B cell (primary cell): ENCODE data around the gene MRC2. TPM values are rescaled to one million over a fixed set of nuclear protein-coding genes. Genes with fewer than 3 reads are reported as not detected.
A peak's percentile ranks its signal among the peaks of the same experiment; 100 is the strongest.

ENCODE experiments used
- ATAC-seq: fragments of 200-7000 bp; cut with Tn5 transposase; one replicate; pipeline ENCODE4 v1.10.0; 2021; ENCODE audit warnings: low read depth, mild to moderate bottlenecking, moderate number of reproducible peaks, moderate library complexity
- CTCF ChIA-PET: fragments of 350-600 bp; sonication (Branson Sonifier 250); formaldehyde crosslinking; loops from one replicate; lab custom pipeline; 2021; ENCODE audit warnings: antibody characterized with exemption, inconsistent platforms; lab: Charles Lee
- POLR2A ChIA-PET: fragments of 350-600 bp; sonication (Branson Sonifier 250); formaldehyde crosslinking; loops from one replicate; lab custom pipeline; 2021; ENCODE audit warnings: antibody characterized with exemption; lab: Charles Lee
- DNase-seq: peaks from one replicate; pipeline ENCODE4 v3.0.0; 2013
- H2AFZ ChIP-seq: 2 replicates; pipeline ENCODE4 v1.6.1; 2012; ENCODE audit warnings: mild to moderate bottlenecking, low read depth, low read length; ENCODE audit not compliant: insufficient read depth, poor library complexity, severe bottlenecking
- H3K27ac ChIP-seq, 2 donors: 1 replicate in 1 of 2; 2 replicates in 1 of 2; pipeline ENCODE4 v1.5.1; 2012 to 2013; ENCODE audit warnings: low read length in 2 of 2, mild to moderate bottlenecking in 2 of 2, moderate library complexity in 1 of 2
- H3K27me3 ChIP-seq, 4 experiments: fragments of 200-600 bp in 1 of 4; sonication (generic) in 1 of 4; replicated peaks in 1 of 4; 1 replicate in 2 of 4; 2 replicates in 2 of 4; pipeline versions ENCODE4 v1.6.1 to v1.7.0; 2013 to 2016; ENCODE audit warnings: low read length in 3 of 4, mild to moderate bottlenecking in 2 of 4, mixed read lengths in 1 of 4, moderate library complexity in 1 of 4; ENCODE audit not compliant: insufficient read depth in 4 of 4, control insufficient read depth in 3 of 4; ENCODE audit errors: control extremely low read depth in 1 of 4
- H3K36me3 ChIP-seq, 2 experiments: replicated peaks in 1 of 2; 1 replicate in 1 of 2; 2 replicates in 1 of 2; pipeline versions ENCODE4 v1.6.1 to v1.7.1; 2013; ENCODE audit warnings: low read length in 1 of 2; ENCODE audit not compliant: insufficient read depth in 2 of 2, control insufficient read depth in 1 of 2; ENCODE audit errors: control extremely low read depth in 1 of 2, extremely low read depth in 1 of 2
- H3K4me1 ChIP-seq, 2 donors: fragments of 200-600 bp in 1 of 2; sonication (generic) in 1 of 2; 1 replicate in 1 of 2; 2 replicates in 1 of 2; pipeline versions ENCODE4 v1.5.1 to v1.6.1; 2013 to 2017; ENCODE audit warnings: low read length in 2 of 2; ENCODE audit not compliant: control insufficient read depth in 2 of 2, insufficient read depth in 2 of 2
- H3K4me2 ChIP-seq: replicated peaks from 2 replicates; pipeline ENCODE3; 2012; ENCODE audit warnings: mild to moderate bottlenecking, low read depth, low read length; ENCODE audit not compliant: poor library complexity, severe bottlenecking
- H3K4me3 ChIP-seq, 5 experiments: fragments of 200-600 bp in 1 of 5; sonication (generic) in 1 of 5; 1 replicate in 3 of 5; 2 replicates in 2 of 5; pipeline versions ENCODE4 v1.5.1 to v1.7.0; 2011 to 2016; ENCODE audit warnings: low read length in 4 of 5, mild to moderate bottlenecking in 4 of 5, low read depth in 2 of 5, control low read depth in 1 of 5, moderate library complexity in 1 of 5; ENCODE audit not compliant: insufficient read depth in 1 of 5; ENCODE audit errors: control extremely low read depth in 1 of 5, extremely low read depth in 1 of 5
- H3K79me2 ChIP-seq: fragments of 200-600 bp; sonication (generic); one replicate; pipeline ENCODE4 v1.6.0; 2016; ENCODE audit warnings: low read length; ENCODE audit not compliant: control insufficient read depth, insufficient read depth
- H3K9ac ChIP-seq: fragments of 200-600 bp; sonication (generic); 2 replicates; pipeline ENCODE4 v1.6.1; 2017; ENCODE audit warnings: mild to moderate bottlenecking, low read length, moderate library complexity
- H3K9me3 ChIP-seq, 3 donors: one replicate each; pipeline versions ENCODE4 v1.6.1 to v1.7.1; 2013; ENCODE audit warnings: low read length in 2 of 3; ENCODE audit not compliant: control insufficient read depth in 2 of 3, insufficient read depth in 1 of 3; ENCODE audit errors: control extremely low read depth in 1 of 3
- H4K20me1 ChIP-seq: 2 replicates; pipeline ENCODE4 v1.6.0; 2012; ENCODE audit warnings: mild to moderate bottlenecking, low read length; ENCODE audit not compliant: insufficient read depth, control insufficient read depth, poor library complexity, severe bottlenecking
- H3K27ac Mint-ChIP-seq: one replicate; pipeline ENCODE4 v1.8.0; 2021; ENCODE audit warnings: mixed read lengths
- H3K27me3 Mint-ChIP-seq: one replicate; pipeline ENCODE4 v1.8.0; 2021; ENCODE audit warnings: mixed read lengths
- H3K4me1 Mint-ChIP-seq: one replicate; pipeline ENCODE4 v1.8.0; 2021; ENCODE audit warnings: mixed read lengths
- H3K4me3 Mint-ChIP-seq: one replicate; pipeline ENCODE4 v1.8.0; 2021; ENCODE audit warnings: mixed read lengths
- H3K9me3 Mint-ChIP-seq: one replicate; pipeline ENCODE4 v1.8.0; 2022; ENCODE audit warnings: mixed read lengths; ENCODE audit not compliant: insufficient read depth
- EZH2 ChIP-seq: IDR thresholded peaks from 2 replicates; pipeline ENCODE4 v1.6.1; 2012; ENCODE audit warnings: borderline replicate concordance, low read depth, mild to moderate bottlenecking, moderate library complexity, low read length; ENCODE audit not compliant: insufficient read depth, poor library complexity, severe bottlenecking
- WGBS: methylation state at CpG from one replicate; pipeline ENCODE4 v1.1.5; 2013; ENCODE audit warnings: missing lambda C conversion rate; ENCODE audit not compliant: insufficient coverage; 5-methylcytosine and 5-hydroxymethylcytosine counted together
- intact Hi-C: fragments of 100-400 bp; cut with micrococcal nuclease; formaldehyde crosslinking; loops from one replicate; pipeline ENCODE4 v1.10.0; 2022
- polyA plus RNA-seq: library from polyadenylated mRNA; depleted of rRNA; stranded (reverse); fragments of >200 nt; gene quantifications from 2 replicates; pipeline ENCODE4 v1.2.3, GENCODE V29; 2012
- total RNA-seq, 2 donors: library from RNA; stranded (reverse); fragments of 120-200 nt in 1 of 2; gene quantifications; 1 replicate in 1 of 2; 2 replicates in 1 of 2; pipeline versions ENCODE4 v1.2.3 to v1.2.4, GENCODE V29; 2013 to 2022
- TF ChIP-seq, protein P1 (sequence below): fragments of 200-600 bp; IDR thresholded peaks from one replicate; pipeline ENCODE4 v1.8.0; 2022; ENCODE audit warnings: antibody characterized with exemption, mild to moderate bottlenecking

The MRC2 gene
- total and polyA plus RNA-seq, 2 donors (not counting 1 experiment from before 2014, with no cell fraction given), result 0.09 to 0.34 TPM

DNA sequence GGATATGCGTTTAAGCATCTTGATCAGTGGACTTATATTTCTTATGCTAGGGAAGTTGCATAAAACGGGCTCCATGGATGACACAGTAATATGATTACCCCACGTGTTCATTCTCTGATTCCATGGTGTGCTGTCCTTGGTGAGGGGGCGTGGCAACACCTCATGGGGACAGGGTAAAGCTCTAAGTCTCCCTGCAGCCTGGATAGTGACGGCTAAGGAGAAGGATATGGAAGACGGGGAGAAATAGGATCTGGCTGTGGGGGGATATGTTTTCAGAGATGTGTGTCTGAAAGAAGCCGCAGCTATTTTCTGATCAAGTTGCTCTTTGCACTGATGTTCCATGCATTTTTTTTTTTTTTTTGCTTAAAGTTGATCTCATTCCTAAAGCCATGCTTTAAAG is 96.4 kb downstream of the MRC2 start:
- peaks cover 9% of the 10 kb centered on the region for H3K27me3 Mint-ChIP-seq
- Histone ChIP-seq H3K9me3 (peaks cover 0 to 6% (median 0%) of the 10 kb centered on the region in 3 donors), H3K27me3 (no peaks in the 10 kb centered on the region), H3K27ac (peak overlapping the region in 1 of 2 donors; percentile 74), H3K36me3 (no peaks in the 10 kb centered on the region), H4K20me1 (no peaks in the 10 kb centered on the region), H2AFZ (peak overlapping the region; percentile 76), H3K79me2 (no peaks in the 10 kb centered on the region), H3K4me3 (no peak overlapping the region), H3K4me1 (peaks cover 32 to 46% of the 10 kb centered on the region in 2 donors), H3K4me2 (peak overlapping the region; percentile 68), H3K9ac (no peak overlapping the region)
- WGBS, result 83% methylated on average over 4 of the region's 7 CpGs
- ChIA-PET CTCF (interaction anchor here (1.1 kb wide), 1 partner anchor 19 kb away, joined by 6 read pairs; no protein-coding TSS in a partner anchor), POLR2A (interaction anchor here (0.7 kb wide), 1 partner anchor 8 kb away, joined by 4 read pairs; no protein-coding TSS in a partner anchor)
- no peaks in the 10 kb centered on the region for H3K9me3 Mint-ChIP-seq
- TF ChIP-seq, protein P1, sequence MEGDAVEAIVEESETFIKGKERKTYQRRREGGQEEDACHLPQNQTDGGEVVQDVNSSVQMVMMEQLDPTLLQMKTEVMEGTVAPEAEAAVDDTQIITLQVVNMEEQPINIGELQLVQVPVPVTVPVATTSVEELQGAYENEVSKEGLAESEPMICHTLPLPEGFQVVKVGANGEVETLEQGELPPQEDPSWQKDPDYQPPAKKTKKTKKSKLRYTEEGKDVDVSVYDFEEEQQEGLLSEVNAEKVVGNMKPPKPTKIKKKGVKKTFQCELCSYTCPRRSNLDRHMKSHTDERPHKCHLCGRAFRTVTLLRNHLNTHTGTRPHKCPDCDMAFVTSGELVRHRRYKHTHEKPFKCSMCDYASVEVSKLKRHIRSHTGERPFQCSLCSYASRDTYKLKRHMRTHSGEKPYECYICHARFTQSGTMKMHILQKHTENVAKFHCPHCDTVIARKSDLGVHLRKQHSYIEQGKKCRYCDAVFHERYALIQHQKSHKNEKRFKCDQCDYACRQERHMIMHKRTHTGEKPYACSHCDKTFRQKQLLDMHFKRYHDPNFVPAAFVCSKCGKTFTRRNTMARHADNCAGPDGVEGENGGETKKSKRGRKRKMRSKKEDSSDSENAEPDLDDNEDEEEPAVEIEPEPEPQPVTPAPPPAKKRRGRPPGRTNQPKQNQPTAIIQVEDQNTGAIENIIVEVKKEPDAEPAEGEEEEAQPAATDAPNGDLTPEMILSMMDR, result no peak
- TF ChIP-seq EZH2, result no peak
- ATAC-seq (no peak), DNase-seq (no peak)
- H3K4me3 Mint-ChIP-seq, result peak overlapping the region; percentile 82
- intact Hi-C loops, result loop anchor here (5.0 kb wide), 1 partner anchor 243 kb away; the partner anchor contains the start of gene TANC2
- peaks cover 43% of the 10 kb centered on the region for H3K4me1 Mint-ChIP-seq
- H3K27ac Mint-ChIP-seq, result peak overlapping the region; percentile 68

DNA sequence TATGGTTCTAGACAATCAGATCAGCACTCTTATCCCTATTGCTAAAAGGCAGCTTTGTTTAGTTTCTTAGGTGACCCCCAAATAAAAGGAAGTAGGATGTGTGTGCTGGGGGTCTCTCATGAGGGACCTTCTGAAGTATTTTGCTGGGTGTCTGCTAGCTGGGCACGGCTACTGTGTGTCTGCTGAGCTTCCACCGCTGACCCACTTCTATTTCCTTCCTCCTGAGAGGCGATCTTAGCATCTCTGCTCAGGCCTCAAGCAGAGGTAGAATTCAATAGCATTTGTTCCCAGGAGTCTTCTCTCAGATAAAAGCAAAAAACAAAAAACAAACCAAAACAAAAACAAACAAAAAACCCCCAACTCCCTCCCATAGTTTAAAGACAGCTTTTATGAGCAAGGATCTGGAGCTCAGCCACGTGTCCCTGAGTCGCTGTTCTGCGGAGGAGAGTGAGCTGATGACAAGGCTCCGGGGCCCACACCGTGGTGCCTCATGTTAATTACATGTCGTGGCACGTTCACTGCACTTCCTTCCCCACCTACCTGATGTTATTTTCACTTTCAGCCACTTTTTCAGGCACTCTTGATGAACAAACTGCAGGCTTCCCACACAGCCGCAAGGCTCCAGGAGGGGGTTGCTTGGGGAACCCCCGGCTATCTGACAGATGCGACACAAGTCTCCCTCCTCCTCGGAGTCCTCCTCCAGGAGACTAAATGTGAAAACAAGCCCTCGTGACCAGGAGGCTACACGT is 97.1 kb downstream of the MRC2 start:
- peak overlapping the region in 4 of 5 experiments; percentile 21 to 56 (median 38) for H3K4me3 ChIP-seq
- TF ChIP-seq, protein P1, result no peak
- H3K9me3 ChIP-seq, result peaks cover 0 to 6% (median 0%) of the 10 kb centered on the region in 3 donors

More for the DNA sequence above, 97.1 kb downstream of the MRC2 start:
- peak; percentile 85 for DNase-seq
- ATAC-seq, result peak; percentile 88
- Histone ChIP-seq H4K20me1 (no peaks in the 10 kb centered on the region), H3K4me2 (peak overlapping the region; percentile 68), H3K27me3 (no peaks in the 10 kb centered on the region), H2AFZ (peak overlapping the region; percentile 76), H3K27ac (peak overlapping the region; percentile 74 to 80), H3K36me3 (no peaks in the 10 kb centered on the region), H3K9ac (peak overlapping the region; percentile 41), H3K4me1 (peaks cover 32 to 46% of the 10 kb centered on the region in 2 donors), H3K79me2 (no peaks in the 10 kb centered on the region)
- 3% methylated on average over 14 of the region's 16 CpGs for WGBS
- intact Hi-C loops, result loop anchor here (5.0 kb wide), 1 partner anchor 243 kb away; the partner anchor contains the start of gene TANC2
- ChIA-PET POLR2A (no interaction called here), CTCF (interaction anchor here (1.1 kb wide), 1 partner anchor 20 kb away, joined by 6 read pairs; no protein-coding TSS in a partner anchor)
- Mint-ChIP-seq H3K27me3 (peaks cover 7% of the 10 kb centered on the region), H3K9me3 (no peaks in the 10 kb centered on the region), H3K4me3 (peak overlapping the region; percentile 82), H3K4me1 (peaks cover 39% of the 10 kb centered on the region), H3K27ac (peak overlapping the region; percentile 87)
